Panc1 (cell line): ENCODE measurements around the gene PLCXD1. TPM values are rescaled to one million over a fixed set of nuclear protein-coding genes. Genes with fewer than 3 reads are reported as not detected.

Experiments used
- ATAC-seq: fragments of 200-7000 bp; cut with Tn5 transposase; 2 replicates; pipeline ENCODE4 v1.9.1; 2020; ENCODE audit warnings: mild to moderate bottlenecking, moderate library complexity
- BruUV-seq: library from RNA; stranded (reverse); fragments of 400-500 nt; replicated peaks from 2 replicates; lab custom pipeline; 2021; lab: Mats Ljungman, UMichigan
- CTCF ChIA-PET: fragments of 300-600 bp; sonication (Branson Sonifier 250); formaldehyde crosslinking; loops from one replicate; lab custom pipeline; 2022; ENCODE audit warnings: antibody characterized with exemption; lab: Charles Lee
- POLR2A ChIA-PET: fragments of 300-600 bp; sonication (Branson Sonifier 250); formaldehyde crosslinking; loops from one replicate; lab custom pipeline; 2022; ENCODE audit warnings: antibody characterized with exemption; lab: Charles Lee
- DNase-seq: peaks from one replicate; pipeline ENCODE4 v3.0.0-alpha.2; 2010; ENCODE audit warnings: low read depth, low spot score
- H3K27ac ChIP-seq: 2 replicates; pipeline ENCODE4 v1.5.1; 2011; ENCODE audit warnings: mild to moderate bottlenecking, low read length, inconsistent platforms
- H3K27me3 ChIP-seq: fragments of 200-500 bp; sonication (Bioruptor generic); 2 replicates; pipeline ENCODE4 v1.6.0; 2014; ENCODE audit warnings: low read length, inconsistent platforms; ENCODE audit not compliant: control insufficient read depth, insufficient read depth
- H3K36me3 ChIP-seq: fragments of 200-500 bp; sonication (Bioruptor generic); 2 replicates; pipeline ENCODE4 v1.5.1; 2014; ENCODE audit warnings: inconsistent platforms, mild to moderate bottlenecking, low read length, moderate library complexity; ENCODE audit not compliant: control insufficient read depth, insufficient read depth
- H3K4me1 ChIP-seq: 2 replicates; pipeline ENCODE4 v1.5.1; 2011; ENCODE audit warnings: inconsistent platforms, mild to moderate bottlenecking, low read length, moderate library complexity; ENCODE audit not compliant: control insufficient read depth, insufficient read depth
- H3K4me3 ChIP-seq, 2 experiments: 2 replicates each; pipeline ENCODE4 v1.5.1; 2011 to 2012; ENCODE audit warnings: low read depth in 2 of 2, low read length in 2 of 2, mild to moderate bottlenecking in 2 of 2, inconsistent platforms in 1 of 2, moderate library complexity in 1 of 2
- H3K9me3 ChIP-seq: fragments of 200-500 bp; sonication (Bioruptor generic); 2 replicates; pipeline ENCODE4 v1.5.1; 2014; ENCODE audit warnings: low read depth, mild to moderate bottlenecking, inconsistent platforms, low read length, moderate library complexity; ENCODE audit not compliant: control insufficient read depth, insufficient read depth
- CTCF ChIP-seq: fragments of 450-650 bp; IDR thresholded peaks from 2 replicates; pipeline ENCODE4 v1.5.1; 2017; ENCODE audit warnings: mild to moderate bottlenecking
- POLR2AphosphoS5 ChIP-seq: IDR thresholded peaks from 2 replicates; pipeline ENCODE4 v1.6.1; 2012; ENCODE audit warnings: mild to moderate bottlenecking, low read depth, low read length, moderate library complexity
- SIN3A ChIP-seq: IDR thresholded peaks from 2 replicates; pipeline ENCODE4 v1.6.1; 2012; ENCODE audit warnings: low read depth, mild to moderate bottlenecking, low read length, moderate library complexity, borderline replicate concordance; ENCODE audit not compliant: insufficient read depth
- TCF7L2 ChIP-seq: IDR thresholded peaks from 2 replicates; pipeline ENCODE4 v1.6.1; 2011; ENCODE audit warnings: mild to moderate bottlenecking, low read depth, low read length, inconsistent platforms
- in situ Hi-C: cut with HindIII; loops from 2 replicates; pipeline ENCODE4 v1.10.0; 2016; ENCODE audit warnings: low sequenced_read_pairs, low pct_unique_long_range_greater_than_20kb
- intact Hi-C: fragments of 100-400 bp; cut with micrococcal nuclease; formaldehyde crosslinking; loops from one replicate; pipeline ENCODE4 v1.10.0; 2022; ENCODE audit not compliant: unreplicated experiment
- total RNA-seq: library from RNA; stranded (reverse); gene quantifications from one replicate; pipeline ENCODE4 v1.2.1, GENCODE V29; 2021; ENCODE audit not compliant: unreplicated experiment
- TF ChIP-seq, protein P1 (sequence below), 2 experiments: IDR thresholded peaks; 2 replicates each; pipeline ENCODE4 v1.6.1; 2011 to 2012; ENCODE audit warnings: low read depth in 2 of 2, control low read depth in 1 of 2, low read length in 1 of 2, mild to moderate bottlenecking in 1 of 2, moderate library complexity in 1 of 2; ENCODE audit not compliant: insufficient read depth in 1 of 2

Gene PLCXD1
- total RNA-seq, 1 experiment from 2014 or later, result 54.9 TPM

DNA sequence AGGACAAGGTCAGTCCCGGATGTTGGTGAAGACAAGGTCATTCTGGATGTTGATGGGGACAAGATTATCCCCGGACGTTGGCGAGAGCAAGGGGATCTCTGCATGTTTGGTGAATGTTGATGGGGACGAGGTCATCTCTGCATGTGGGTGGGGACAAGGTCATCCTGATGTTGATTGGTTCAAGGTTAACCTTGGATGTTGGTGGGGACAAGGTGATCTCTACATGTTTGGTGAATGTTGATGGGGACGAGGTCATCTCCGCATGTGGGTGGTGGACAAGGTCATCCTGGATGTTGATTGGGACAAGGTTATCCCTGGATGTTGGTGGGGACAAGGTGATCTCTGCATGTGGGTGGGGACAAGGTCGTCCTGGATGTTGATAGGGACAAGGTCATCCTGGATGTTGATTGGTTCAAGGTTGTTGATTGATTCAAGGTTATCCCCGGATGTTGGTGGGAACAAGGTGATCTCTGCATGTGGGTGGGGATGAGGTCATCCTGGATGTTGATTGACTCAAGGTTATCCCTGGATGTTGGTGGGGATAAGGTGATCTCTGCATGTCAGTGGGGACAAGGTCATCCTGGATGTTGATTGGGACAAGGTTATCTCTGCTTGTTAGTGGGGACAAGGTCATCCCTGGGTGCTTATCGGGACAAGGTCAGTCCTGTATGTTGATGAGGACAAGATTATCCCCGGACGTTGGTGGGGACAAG lies 28.8 kb upstream of the PLCXD1 start:
- in situ Hi-C loops (no loop called here), intact Hi-C loops (no loop called here)
- no peak for DNase-seq
- Histone ChIP-seq H3K4me1 (no peaks in the 10 kb centered on the region), H3K27me3 (no peaks in the 10 kb centered on the region), H3K27ac (no peak overlapping the region), H3K9me3 (no peaks in the 10 kb centered on the region), H3K36me3 (no peaks in the 10 kb centered on the region), H3K4me3 (no peak overlapping the region)
- TF ChIP-seq POLR2AphosphoS5, result no peak
- TF ChIP-seq CTCF, result no peak
- TF ChIP-seq TCF7L2, result no peak
- TF ChIP-seq SIN3A, result no peak
- TF ChIP-seq, protein P1, sequence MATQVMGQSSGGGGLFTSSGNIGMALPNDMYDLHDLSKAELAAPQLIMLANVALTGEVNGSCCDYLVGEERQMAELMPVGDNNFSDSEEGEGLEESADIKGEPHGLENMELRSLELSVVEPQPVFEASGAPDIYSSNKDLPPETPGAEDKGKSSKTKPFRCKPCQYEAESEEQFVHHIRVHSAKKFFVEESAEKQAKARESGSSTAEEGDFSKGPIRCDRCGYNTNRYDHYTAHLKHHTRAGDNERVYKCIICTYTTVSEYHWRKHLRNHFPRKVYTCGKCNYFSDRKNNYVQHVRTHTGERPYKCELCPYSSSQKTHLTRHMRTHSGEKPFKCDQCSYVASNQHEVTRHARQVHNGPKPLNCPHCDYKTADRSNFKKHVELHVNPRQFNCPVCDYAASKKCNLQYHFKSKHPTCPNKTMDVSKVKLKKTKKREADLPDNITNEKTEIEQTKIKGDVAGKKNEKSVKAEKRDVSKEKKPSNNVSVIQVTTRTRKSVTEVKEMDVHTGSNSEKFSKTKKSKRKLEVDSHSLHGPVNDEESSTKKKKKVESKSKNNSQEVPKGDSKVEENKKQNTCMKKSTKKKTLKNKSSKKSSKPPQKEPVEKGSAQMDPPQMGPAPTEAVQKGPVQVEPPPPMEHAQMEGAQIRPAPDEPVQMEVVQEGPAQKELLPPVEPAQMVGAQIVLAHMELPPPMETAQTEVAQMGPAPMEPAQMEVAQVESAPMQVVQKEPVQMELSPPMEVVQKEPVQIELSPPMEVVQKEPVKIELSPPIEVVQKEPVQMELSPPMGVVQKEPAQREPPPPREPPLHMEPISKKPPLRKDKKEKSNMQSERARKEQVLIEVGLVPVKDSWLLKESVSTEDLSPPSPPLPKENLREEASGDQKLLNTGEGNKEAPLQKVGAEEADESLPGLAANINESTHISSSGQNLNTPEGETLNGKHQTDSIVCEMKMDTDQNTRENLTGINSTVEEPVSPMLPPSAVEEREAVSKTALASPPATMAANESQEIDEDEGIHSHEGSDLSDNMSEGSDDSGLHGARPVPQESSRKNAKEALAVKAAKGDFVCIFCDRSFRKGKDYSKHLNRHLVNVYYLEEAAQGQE (IDR thresholded peaks at IDR 0.05; ENCODE audit: insufficient read depth in 1 of 2, low read depth in 2 of 2, low read length in 1 of 2), result no peak
- ChIA-PET POLR2A (no interaction called here), CTCF (no interaction called here)
- no TSS peak for BruUV-seq
- no peak for ATAC-seq

DNA sequence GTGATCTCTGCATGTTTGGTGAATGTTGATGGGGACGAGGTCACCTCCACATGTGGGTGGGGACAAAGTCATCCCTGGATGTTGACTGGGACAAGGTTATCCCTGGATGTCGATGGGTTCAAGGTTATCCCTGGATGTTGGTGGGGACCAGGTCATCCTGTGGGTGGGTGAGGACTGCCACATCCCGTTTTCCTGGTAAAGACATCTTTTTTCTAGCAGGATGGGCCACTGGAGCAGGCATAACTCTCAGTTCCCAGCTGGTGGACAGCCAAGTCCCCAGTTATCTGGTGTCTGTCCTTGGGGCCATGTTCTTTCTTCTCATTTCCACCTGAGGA lies 28.3 kb upstream of the PLCXD1 start:
- H3K4me3 ChIP-seq, result no peak overlapping the region
- POLR2A ChIA-PET, result no interaction called here
- no TSS peak for BruUV-seq

More for the DNA sequence above, 28.3 kb upstream of the PLCXD1 start:
- Histone ChIP-seq H3K4me1 (no peaks in the 10 kb centered on the region), H3K36me3 (no peaks in the 10 kb centered on the region), H3K9me3 (no peaks in the 10 kb centered on the region), H3K27ac (no peak overlapping the region), H3K27me3 (no peaks in the 10 kb centered on the region)
- in situ Hi-C loops (no loop called here), intact Hi-C loops (no loop called here)
- no peak for DNase-seq
- no peak for ATAC-seq
- CTCF ChIA-PET, result no interaction called here
- TF ChIP-seq SIN3A, result no peak
- no peak for TF ChIP-seq CTCF
- TF ChIP-seq TCF7L2, result no peak
- TF ChIP-seq, protein P1 (IDR thresholded peaks at IDR 0.05; ENCODE audit: insufficient read depth in 1 of 2, low read depth in 2 of 2, low read length in 1 of 2), result no peak
- no peak for TF ChIP-seq POLR2AphosphoS5
